ENCODE measurements around the gene ALMS1. TPM values are rescaled to one million over a fixed set of nuclear protein-coding genes. Genes with fewer than 3 reads are reported as not detected.

The ALMS1 gene
- total and polyA plus RNA-seq, 2 experiments from 2014 or later, result 4.6 to 14.5 TPM

- H3K27ac ChIP-seq, result no peak overlapping the region
Observed at GRCh38 chr2:73487112-73487657, 101.5 kb downstream of the ALMS1 start.

GRCh38 chr2:73488079-73488478, 102.4 kb downstream of the ALMS1 start:
- Histone ChIP-seq H3K27ac (no peak overlapping the region), H4K20me1 (ENCODE audit: insufficient read depth, poor library complexity, severe bottlenecking) (no peaks in the 10 kb centered on the region), H3K79me2 (no peaks in the 10 kb centered on the region), H3K36me3 (replicated peaks; ENCODE audit: insufficient read depth, low read depth) (no peaks in the 10 kb centered on the region), H3K9me2 (replicated peaks; ENCODE audit: insufficient read depth) (no peaks in the 10 kb centered on the region), H3K4me3 (no peak overlapping the region), H3K4me1 (ENCODE audit: insufficient read depth) (no peaks in the 10 kb centered on the region), H2AFZ (no peak overlapping the region), H3K27me3 (no peaks in the 10 kb centered on the region), H3K4me2 (no peak overlapping the region), H3K9me3 (ENCODE audit: low read depth) (no peaks in the 10 kb centered on the region)
- 98% methylated on average over 7 of the region's 7 CpGs for WGBS (ENCODE audit: low lambda C conversion rate, missing lambda C conversion rate)
- no peak for DNase-seq (ENCODE audit: low spot score)
- no peak for TF ChIP-seq EZH2phosphoT487 (IDR thresholded peaks at IDR 0.05; ENCODE audit: low read depth, severe bottlenecking, unreplicated experiment)
- no peak for TF ChIP-seq EZH2 (IDR thresholded peaks at IDR 0.05; ENCODE audit: borderline replicate concordance)
- TF ChIP-seq, protein P1, sequence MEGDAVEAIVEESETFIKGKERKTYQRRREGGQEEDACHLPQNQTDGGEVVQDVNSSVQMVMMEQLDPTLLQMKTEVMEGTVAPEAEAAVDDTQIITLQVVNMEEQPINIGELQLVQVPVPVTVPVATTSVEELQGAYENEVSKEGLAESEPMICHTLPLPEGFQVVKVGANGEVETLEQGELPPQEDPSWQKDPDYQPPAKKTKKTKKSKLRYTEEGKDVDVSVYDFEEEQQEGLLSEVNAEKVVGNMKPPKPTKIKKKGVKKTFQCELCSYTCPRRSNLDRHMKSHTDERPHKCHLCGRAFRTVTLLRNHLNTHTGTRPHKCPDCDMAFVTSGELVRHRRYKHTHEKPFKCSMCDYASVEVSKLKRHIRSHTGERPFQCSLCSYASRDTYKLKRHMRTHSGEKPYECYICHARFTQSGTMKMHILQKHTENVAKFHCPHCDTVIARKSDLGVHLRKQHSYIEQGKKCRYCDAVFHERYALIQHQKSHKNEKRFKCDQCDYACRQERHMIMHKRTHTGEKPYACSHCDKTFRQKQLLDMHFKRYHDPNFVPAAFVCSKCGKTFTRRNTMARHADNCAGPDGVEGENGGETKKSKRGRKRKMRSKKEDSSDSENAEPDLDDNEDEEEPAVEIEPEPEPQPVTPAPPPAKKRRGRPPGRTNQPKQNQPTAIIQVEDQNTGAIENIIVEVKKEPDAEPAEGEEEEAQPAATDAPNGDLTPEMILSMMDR (IDR thresholded peaks at IDR 0.05; ENCODE audit: poor library complexity), result no peak

More at GRCh38 chr2:73487112-73487657, 101.5 kb downstream of the ALMS1 start:
- no peak overlapping the region for H2AFZ ChIP-seq
- no peaks in the 10 kb centered on the region for H3K36me3 ChIP-seq (replicated peaks; ENCODE audit: insufficient read depth, low read depth)
- no peaks in the 10 kb centered on the region for H4K20me1 ChIP-seq (ENCODE audit: insufficient read depth, poor library complexity, severe bottlenecking)
- no peaks in the 10 kb centered on the region for H3K27me3 ChIP-seq
- H3K79me2 ChIP-seq, result no peaks in the 10 kb centered on the region
- no peaks in the 10 kb centered on the region for H3K9me2 ChIP-seq (replicated peaks; ENCODE audit: insufficient read depth)
- no peaks in the 10 kb centered on the region for H3K9me3 ChIP-seq (ENCODE audit: low read depth)
- TF ChIP-seq EZH2 (IDR thresholded peaks at IDR 0.05; ENCODE audit: borderline replicate concordance), result no peak
- no peak for TF ChIP-seq EZH2phosphoT487 (IDR thresholded peaks at IDR 0.05; ENCODE audit: low read depth, severe bottlenecking, unreplicated experiment)
- TF ChIP-seq, protein P1 (IDR thresholded peaks at IDR 0.05; ENCODE audit: poor library complexity), result no peak
- 98% methylated on average over 8 of the region's 8 CpGs for WGBS (ENCODE audit: low lambda C conversion rate, missing lambda C conversion rate)
- H3K4me2 ChIP-seq, result no peak overlapping the region
- no peak for DNase-seq (ENCODE audit: low spot score)
- H3K4me3 ChIP-seq, result no peak overlapping the region
- H3K4me1 ChIP-seq (ENCODE audit: insufficient read depth), result no peaks in the 10 kb centered on the region

DNA sequence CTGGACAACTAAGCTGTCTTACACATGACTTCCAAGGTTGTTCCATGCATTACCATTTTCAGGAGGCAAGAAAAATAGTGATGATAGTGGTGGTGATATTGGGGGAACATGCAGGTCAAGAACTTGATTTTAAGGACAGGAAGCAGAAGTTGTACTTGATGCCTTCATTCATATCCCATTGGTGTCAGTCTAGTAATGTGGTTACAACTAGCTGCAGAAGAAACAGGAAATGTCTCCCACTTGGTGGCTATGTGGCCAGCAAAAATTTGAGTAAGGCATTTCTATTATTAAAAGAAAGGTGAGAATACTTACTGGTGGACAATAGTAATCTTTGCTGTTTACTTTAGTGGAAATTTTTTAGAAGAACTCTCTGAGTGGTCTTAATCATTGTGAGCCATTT, 103.4 kb downstream of the ALMS1 start:
- no peaks in the 10 kb centered on the region for H3K9me2 ChIP-seq (replicated peaks; ENCODE audit: insufficient read depth)
- no peaks in the 10 kb centered on the region for H3K4me1 ChIP-seq (ENCODE audit: insufficient read depth)
- no peaks in the 10 kb centered on the region for H4K20me1 ChIP-seq (ENCODE audit: insufficient read depth, poor library complexity, severe bottlenecking)
- no peak overlapping the region for H3K4me2 ChIP-seq
- H3K4me3 ChIP-seq, result no peak overlapping the region
- H3K9me3 ChIP-seq (ENCODE audit: low read depth), result no peaks in the 10 kb centered on the region
- no peaks in the 10 kb centered on the region for H3K27me3 ChIP-seq
- H3K27ac ChIP-seq, result no peak overlapping the region
- DNase-seq (ENCODE audit: low spot score), result no peak
- H3K36me3 ChIP-seq (replicated peaks; ENCODE audit: insufficient read depth, low read depth), result no peaks in the 10 kb centered on the region
- H2AFZ ChIP-seq, result no peak overlapping the region
- TF ChIP-seq EZH2 (IDR thresholded peaks at IDR 0.05; ENCODE audit: borderline replicate concordance), result no peak
- TF ChIP-seq EZH2phosphoT487 (IDR thresholded peaks at IDR 0.05; ENCODE audit: low read depth, severe bottlenecking, unreplicated experiment), result no peak
- TF ChIP-seq, protein P1 (IDR thresholded peaks at IDR 0.05; ENCODE audit: poor library complexity), result no peak
- H3K79me2 ChIP-seq, result no peaks in the 10 kb centered on the region

- Histone ChIP-seq H2AFZ (no peak overlapping the region), H3K27ac (no peak overlapping the region), H3K27me3 (no peaks in the 10 kb centered on the region), H3K79me2 (no peaks in the 10 kb centered on the region), H3K9me3 (ENCODE audit: low read depth) (no peaks in the 10 kb centered on the region), H3K9me2 (replicated peaks; ENCODE audit: insufficient read depth) (no peaks in the 10 kb centered on the region), H3K4me3 (no peak overlapping the region), H3K4me1 (ENCODE audit: insufficient read depth) (no peaks in the 10 kb centered on the region), H3K36me3 (replicated peaks; ENCODE audit: insufficient read depth, low read depth) (no peaks in the 10 kb centered on the region), H4K20me1 (ENCODE audit: insufficient read depth, poor library complexity, severe bottlenecking) (no peaks in the 10 kb centered on the region), H3K4me2 (no peak overlapping the region)
- DNase-seq (ENCODE audit: low spot score), result no peak
- WGBS (ENCODE audit: low lambda C conversion rate, missing lambda C conversion rate), result 93% methylated on average over 2 of the region's 2 CpGs
- TF ChIP-seq EZH2 (IDR thresholded peaks at IDR 0.05; ENCODE audit: borderline replicate concordance) (no peak), EZH2phosphoT487 (IDR thresholded peaks at IDR 0.05; ENCODE audit: low read depth, severe bottlenecking, unreplicated experiment) (no peak)
- TF ChIP-seq, protein P1 (IDR thresholded peaks at IDR 0.05; ENCODE audit: poor library complexity), result no peak
Observed at GRCh38 chr2:73494031-73494430, 108.4 kb downstream of the ALMS1 start.

Data from hepatocyte (in vitro differentiated cells).